ENCODE data around the gene PARVB. TPM values are rescaled to one million over a fixed set of nuclear protein-coding genes. Genes with fewer than 3 reads are reported as not detected.
A peak's percentile ranks its signal among the peaks of the same experiment; 100 is the strongest.

PARVB gene
- total and polyA plus RNA-seq, 4 experiments from 2014 or later: 3.4 to 17.0 (median 9.8) TPM

- H3K36me3 ChIP-seq (ENCODE audit: insufficient read depth, low read length): no peaks in the 10 kb centered on the region
- peaks cover 0 to 3% (median 0%) of the 10 kb centered on the region in 8 donors for H3K9me3 Mint-ChIP-seq
- peaks cover 0 to 24% of the 10 kb centered on the region in 2 donors for H3K36me3 Mint-ChIP-seq
- POLR2A ChIA-PET (ENCODE audit: partially characterized antibody): no interaction called here
- no peak for DNase-seq
- intact Hi-C loops (cut with micrococcal nuclease): no loop called here
- no peaks in the 10 kb centered on the region for H3K27me3 Mint-ChIP-seq
- CTCF ChIA-PET (ENCODE audit: partially characterized antibody): no interaction called here
- no peak overlapping the region for H3K4me3 ChIP-seq (ENCODE audit: low read length in 2 of 2)
- H3K27ac Mint-ChIP-seq: no peak overlapping the region
- no peak overlapping the region for H3K27ac ChIP-seq (ENCODE audit: low read depth, low read length)
- H3K4me3 Mint-ChIP-seq: no peak overlapping the region
- no peaks in the 10 kb centered on the region for H3K9me3 ChIP-seq (ENCODE audit: control insufficient read depth in 1 of 2, low read length in 2 of 2)
- no peaks in the 10 kb centered on the region for H3K4me1 ChIP-seq (ENCODE audit: insufficient read depth, low read length)
- H3K4me1 Mint-ChIP-seq: no peaks in the 10 kb centered on the region
- no peaks in the 10 kb centered on the region for H3K27me3 ChIP-seq (ENCODE audit: insufficient read depth, low read length)
Measured at GRCh38 chr22:44143579-44143978, 119.5 kb downstream of the PARVB start.

DNA sequence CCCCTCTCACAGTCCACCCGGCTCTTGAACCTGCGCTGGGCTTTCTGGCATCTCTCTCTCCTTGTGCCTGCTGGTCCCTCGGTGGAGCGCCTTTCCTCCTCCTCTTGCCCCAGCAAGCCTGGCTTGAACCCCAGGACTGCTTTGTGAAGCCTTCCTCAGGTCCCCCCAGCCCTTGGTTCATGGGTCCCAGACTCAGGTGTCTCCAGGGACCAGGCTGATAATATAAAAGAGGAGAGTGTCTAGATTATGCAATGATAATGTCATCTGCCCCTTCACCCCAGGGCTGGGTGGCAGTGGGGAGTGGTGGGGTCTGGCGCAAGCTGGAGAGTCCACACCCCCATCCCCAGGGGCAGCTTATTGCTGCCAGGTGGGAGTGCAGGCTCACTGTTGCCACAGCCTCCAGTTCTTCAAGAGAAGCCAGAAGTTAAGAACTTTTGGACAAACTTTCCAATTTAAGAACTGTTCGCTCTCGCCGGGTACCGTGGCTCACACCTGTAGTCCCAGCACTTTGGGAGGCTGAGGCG lies 120.0 kb downstream of the PARVB start:
- H3K27me3 Mint-ChIP-seq: no peaks in the 10 kb centered on the region
- Histone ChIP-seq H3K27me3 (ENCODE audit: insufficient read depth, low read length) (no peaks in the 10 kb centered on the region), H3K36me3 (ENCODE audit: insufficient read depth, low read length) (no peaks in the 10 kb centered on the region), H3K9me3 (ENCODE audit: control insufficient read depth in 1 of 2, low read length in 2 of 2) (no peaks in the 10 kb centered on the region), H3K4me1 (ENCODE audit: insufficient read depth, low read length) (no peaks in the 10 kb centered on the region), H3K27ac (ENCODE audit: low read depth, low read length) (no peak overlapping the region), H3K4me3 (ENCODE audit: low read length in 2 of 2) (no peak overlapping the region)
- peaks cover 0 to 3% (median 0%) of the 10 kb centered on the region in 8 donors for H3K9me3 Mint-ChIP-seq
- H3K36me3 Mint-ChIP-seq: peaks cover 0 to 20% of the 10 kb centered on the region in 2 donors
- CTCF ChIA-PET (ENCODE audit: partially characterized antibody): no interaction called here
- H3K27ac Mint-ChIP-seq: no peak overlapping the region
- DNase-seq: no peak
- no peaks in the 10 kb centered on the region for H3K4me1 Mint-ChIP-seq
- intact Hi-C loops (cut with micrococcal nuclease): no loop called here
- no peak overlapping the region for H3K4me3 Mint-ChIP-seq
- POLR2A ChIA-PET (ENCODE audit: partially characterized antibody): no interaction called here

- no peak overlapping the region for H3K27ac ChIP-seq (ENCODE audit: low read depth, low read length)
- intact Hi-C loops (cut with micrococcal nuclease): no loop called here
- no peak overlapping the region for H3K4me3 Mint-ChIP-seq
- peaks cover 3 to 19% of the 10 kb centered on the region in 2 donors for H3K36me3 Mint-ChIP-seq
- no peaks in the 10 kb centered on the region for H3K36me3 ChIP-seq (ENCODE audit: insufficient read depth, low read length)
- no peaks in the 10 kb centered on the region for H3K4me1 ChIP-seq (ENCODE audit: insufficient read depth, low read length)
- H3K27me3 ChIP-seq (ENCODE audit: insufficient read depth, low read length): no peaks in the 10 kb centered on the region
- no peaks in the 10 kb centered on the region for H3K4me1 Mint-ChIP-seq
- no peak overlapping the region for H3K27ac Mint-ChIP-seq
- no peaks in the 10 kb centered on the region for H3K9me3 ChIP-seq (ENCODE audit: control insufficient read depth in 1 of 2, low read length in 2 of 2)
- ChIA-PET CTCF (ENCODE audit: partially characterized antibody) (no interaction called here), POLR2A (ENCODE audit: partially characterized antibody) (no interaction called here)
- no peak overlapping the region for H3K4me3 ChIP-seq (ENCODE audit: low read length in 2 of 2)
- H3K27me3 Mint-ChIP-seq: no peaks in the 10 kb centered on the region
- peaks cover 0 to 2% (median 0%) of the 10 kb centered on the region in 8 donors for H3K9me3 Mint-ChIP-seq
- DNase-seq: no peak
Measured at GRCh38 chr22:44145544-44145943, 121.4 kb downstream of the PARVB start.

- Histone ChIP-seq H3K36me3 (ENCODE audit: insufficient read depth, low read length) (no peaks in the 10 kb centered on the region), H3K27me3 (ENCODE audit: insufficient read depth, low read length) (no peaks in the 10 kb centered on the region), H3K4me3 (ENCODE audit: low read length in 2 of 2) (no peak overlapping the region), H3K27ac (ENCODE audit: low read depth, low read length) (no peak overlapping the region), H3K9me3 (ENCODE audit: control insufficient read depth in 1 of 2, low read length in 2 of 2) (no peaks in the 10 kb centered on the region), H3K4me1 (ENCODE audit: insufficient read depth, low read length) (no peaks in the 10 kb centered on the region)
- peaks cover 3 to 19% of the 10 kb centered on the region in 2 donors for H3K36me3 Mint-ChIP-seq
- H3K4me3 Mint-ChIP-seq: peak overlapping the region in 1 of 8 donors; percentile 36
- CTCF ChIA-PET (ENCODE audit: partially characterized antibody): no interaction called here
- peaks cover 0 to 2% (median 0%) of the 10 kb centered on the region in 8 donors for H3K9me3 Mint-ChIP-seq
- intact Hi-C loops (cut with micrococcal nuclease): no loop called here
- H3K27me3 Mint-ChIP-seq: no peaks in the 10 kb centered on the region
- POLR2A ChIA-PET (ENCODE audit: partially characterized antibody): no interaction called here
- no peaks in the 10 kb centered on the region for H3K4me1 Mint-ChIP-seq
- DNase-seq: no peak
- peak overlapping the region in 2 of 7 donors; percentile 52 to 64 for H3K27ac Mint-ChIP-seq
Measured at GRCh38 chr22:44146088-44146861, 122.2 kb downstream of the PARVB start.

DNA sequence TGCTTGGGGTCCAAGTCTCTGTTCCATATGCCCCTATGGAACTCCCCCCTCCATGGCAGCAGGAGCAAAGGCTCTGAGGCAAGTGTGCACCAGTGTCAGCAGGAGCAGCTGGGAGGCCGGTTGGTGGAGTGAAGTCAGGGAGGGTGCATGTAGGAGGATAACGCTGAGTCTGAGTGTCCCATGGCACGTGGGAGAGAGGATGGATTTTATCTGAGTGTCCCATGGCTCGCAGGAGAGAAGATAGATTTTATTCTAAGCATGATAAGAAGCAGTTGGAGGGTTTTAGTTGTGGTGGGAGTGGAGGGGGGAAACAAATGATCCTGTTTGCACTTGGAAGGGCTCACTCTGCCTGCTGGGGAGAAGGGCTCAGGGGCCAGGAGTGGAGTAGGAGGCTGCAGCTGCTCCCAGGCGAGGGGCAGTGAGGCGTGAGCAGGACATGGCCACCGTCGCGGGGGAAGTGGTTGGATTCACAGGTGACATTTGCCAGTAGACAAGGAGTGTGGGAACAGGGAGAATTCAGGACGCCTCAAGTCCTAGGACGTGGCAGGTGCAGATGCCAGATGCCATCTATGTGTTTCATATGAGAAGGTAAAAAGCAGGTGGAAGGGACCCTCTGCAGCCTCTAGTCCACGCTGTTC lies 123.0 kb downstream of the PARVB start:
- H3K4me1 Mint-ChIP-seq: no peaks in the 10 kb centered on the region
- H3K9me3 Mint-ChIP-seq: peaks cover 0 to 2% (median 0%) of the 10 kb centered on the region in 8 donors
- no peak overlapping the region for H3K27ac Mint-ChIP-seq
- H3K27me3 ChIP-seq (ENCODE audit: insufficient read depth, low read length): no peaks in the 10 kb centered on the region
- ChIA-PET CTCF (ENCODE audit: partially characterized antibody) (no interaction called here), POLR2A (ENCODE audit: partially characterized antibody) (no interaction called here)
- H3K4me3 ChIP-seq (ENCODE audit: low read length in 2 of 2): no peak overlapping the region
- no peaks in the 10 kb centered on the region for H3K36me3 ChIP-seq (ENCODE audit: insufficient read depth, low read length)
- no peak for DNase-seq
- no peaks in the 10 kb centered on the region for H3K4me1 ChIP-seq (ENCODE audit: insufficient read depth, low read length)
- H3K4me3 Mint-ChIP-seq: no peak overlapping the region
- H3K9me3 ChIP-seq (ENCODE audit: control insufficient read depth in 1 of 2, low read length in 2 of 2): no peaks in the 10 kb centered on the region
- intact Hi-C loops (cut with micrococcal nuclease): no loop called here
- no peak overlapping the region for H3K27ac ChIP-seq (ENCODE audit: low read depth, low read length)
- H3K36me3 Mint-ChIP-seq: peaks cover 3 to 21% of the 10 kb centered on the region in 2 donors
- H3K27me3 Mint-ChIP-seq: no peaks in the 10 kb centered on the region

DNA sequence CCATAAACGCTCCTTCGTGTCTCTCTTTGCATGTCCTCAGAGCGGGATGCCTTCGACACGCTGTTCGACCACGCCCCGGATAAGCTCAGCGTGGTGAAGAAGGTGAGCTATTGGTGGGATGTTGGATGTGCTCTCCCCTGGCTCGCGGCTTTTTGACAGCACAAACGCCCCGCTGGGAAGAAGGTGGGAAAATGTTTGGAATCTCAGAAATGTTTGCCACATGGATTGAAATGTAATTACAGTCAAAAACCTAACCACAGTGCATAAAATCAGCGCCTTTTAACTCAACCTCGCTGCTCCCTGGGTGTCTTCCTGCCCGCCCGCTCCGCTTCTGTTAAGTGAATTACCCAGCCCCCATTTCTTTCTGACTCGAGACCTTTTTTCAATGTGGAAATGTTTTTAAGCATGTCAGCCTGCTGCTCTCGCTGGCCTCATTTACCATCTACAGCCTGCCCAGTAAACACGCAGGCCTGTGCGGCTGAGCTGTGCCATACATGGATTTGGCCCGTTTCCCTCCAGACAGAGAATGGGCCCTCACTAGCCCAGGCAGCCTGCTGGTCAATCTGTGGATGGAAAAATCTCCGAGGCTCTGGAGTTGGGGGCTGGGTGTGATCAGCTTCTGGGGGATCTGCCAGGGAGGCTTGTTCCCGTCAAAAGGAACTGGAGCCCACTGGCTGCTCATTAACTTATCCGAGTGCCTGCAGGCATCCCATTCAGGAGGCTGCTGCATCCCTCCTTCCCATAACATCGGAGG lies 123.9 kb downstream of the PARVB start:
- Histone ChIP-seq H3K27me3 (ENCODE audit: insufficient read depth, low read length) (no peaks in the 10 kb centered on the region), H3K36me3 (ENCODE audit: insufficient read depth, low read length) (no peaks in the 10 kb centered on the region), H3K4me1 (ENCODE audit: insufficient read depth, low read length) (no peaks in the 10 kb centered on the region), H3K9me3 (ENCODE audit: control insufficient read depth in 1 of 2, low read length in 2 of 2) (no peaks in the 10 kb centered on the region), H3K27ac (ENCODE audit: low read depth, low read length) (no peak overlapping the region), H3K4me3 (ENCODE audit: low read length in 2 of 2) (no peak overlapping the region)
- no peaks in the 10 kb centered on the region for H3K27me3 Mint-ChIP-seq
- no peaks in the 10 kb centered on the region for H3K4me1 Mint-ChIP-seq
- no peak overlapping the region for H3K4me3 Mint-ChIP-seq
- peaks cover 3 to 24% of the 10 kb centered on the region in 2 donors for H3K36me3 Mint-ChIP-seq
- peaks cover 0 to under 1% (median 0%) of the 10 kb centered on the region in 8 donors for H3K9me3 Mint-ChIP-seq
- no peak overlapping the region for H3K27ac Mint-ChIP-seq
- intact Hi-C loops (cut with micrococcal nuclease): no loop called here
- POLR2A ChIA-PET (ENCODE audit: partially characterized antibody): no interaction called here
- DNase-seq: no peak
- CTCF ChIA-PET (ENCODE audit: partially characterized antibody): no interaction called here

- Histone ChIP-seq H3K9me3 (ENCODE audit: control insufficient read depth in 1 of 2, low read length in 2 of 2) (no peaks in the 10 kb centered on the region), H3K36me3 (ENCODE audit: insufficient read depth, low read length) (no peaks in the 10 kb centered on the region), H3K4me1 (ENCODE audit: insufficient read depth, low read length) (peaks cover 11% of the 10 kb centered on the region), H3K27me3 (ENCODE audit: insufficient read depth, low read length) (no peaks in the 10 kb centered on the region), H3K4me3 (ENCODE audit: low read length in 2 of 2) (no peak overlapping the region), H3K27ac (ENCODE audit: low read depth, low read length) (no peak overlapping the region)
- intact Hi-C loops (cut with micrococcal nuclease): no loop called here
- H3K9me3 Mint-ChIP-seq: no peaks in the 10 kb centered on the region
- ChIA-PET CTCF (ENCODE audit: partially characterized antibody) (no interaction called here), POLR2A (ENCODE audit: partially characterized antibody) (no interaction called here)
- H3K36me3 Mint-ChIP-seq: peaks cover 3 to 17% of the 10 kb centered on the region in 2 donors
- no peak for DNase-seq
- H3K4me3 Mint-ChIP-seq: no peak overlapping the region
- H3K27ac Mint-ChIP-seq: no peak overlapping the region
- no peaks in the 10 kb centered on the region for H3K27me3 Mint-ChIP-seq
- H3K4me1 Mint-ChIP-seq: no peaks in the 10 kb centered on the region
Measured at GRCh38 chr22:44151676-44152075, 127.6 kb downstream of the PARVB start.

Data from CD4-positive, alpha-beta memory T cell (primary cell).